GM19099 (cell line): ENCODE measurements around the gene GHR.

ENCODE experiments used
- POLR2A ChIP-seq: IDR thresholded peaks from 3 replicates; pipeline ENCODE4 v1.6.1; 2011; ENCODE audit warnings: low read depth; ENCODE audit not compliant: insufficient read length; ENCODE audit errors: extremely low read depth

Gene GHR

DNA sequence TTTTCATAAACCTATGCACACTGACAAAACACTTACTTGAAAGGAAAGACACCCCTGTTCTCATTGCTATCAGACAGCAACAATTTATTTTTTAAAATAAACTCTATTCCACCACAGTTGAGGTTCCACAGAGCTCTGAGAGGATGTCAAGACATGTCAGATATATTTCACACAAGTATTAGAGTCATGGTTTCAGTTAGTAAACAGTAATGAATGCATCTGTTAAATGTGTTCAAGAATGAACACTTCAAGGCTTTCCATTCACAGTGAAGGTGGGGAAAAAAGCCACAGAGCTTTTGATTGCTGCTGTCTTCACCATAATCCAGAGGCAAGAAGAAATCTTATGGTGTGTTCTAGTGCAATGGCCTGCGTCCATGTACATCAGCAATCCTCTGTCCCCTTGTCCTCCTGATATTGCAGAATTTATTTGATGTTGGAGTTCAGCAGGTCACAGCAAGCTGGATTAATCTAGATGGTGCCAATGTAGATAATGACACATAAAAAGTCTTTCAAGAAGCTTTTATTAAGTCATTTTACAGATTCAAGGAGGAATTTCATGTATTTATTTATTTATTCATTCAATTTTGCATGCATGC is 146.8 kb downstream of the GHR start:
- no peak for TF ChIP-seq POLR2A

DNA sequence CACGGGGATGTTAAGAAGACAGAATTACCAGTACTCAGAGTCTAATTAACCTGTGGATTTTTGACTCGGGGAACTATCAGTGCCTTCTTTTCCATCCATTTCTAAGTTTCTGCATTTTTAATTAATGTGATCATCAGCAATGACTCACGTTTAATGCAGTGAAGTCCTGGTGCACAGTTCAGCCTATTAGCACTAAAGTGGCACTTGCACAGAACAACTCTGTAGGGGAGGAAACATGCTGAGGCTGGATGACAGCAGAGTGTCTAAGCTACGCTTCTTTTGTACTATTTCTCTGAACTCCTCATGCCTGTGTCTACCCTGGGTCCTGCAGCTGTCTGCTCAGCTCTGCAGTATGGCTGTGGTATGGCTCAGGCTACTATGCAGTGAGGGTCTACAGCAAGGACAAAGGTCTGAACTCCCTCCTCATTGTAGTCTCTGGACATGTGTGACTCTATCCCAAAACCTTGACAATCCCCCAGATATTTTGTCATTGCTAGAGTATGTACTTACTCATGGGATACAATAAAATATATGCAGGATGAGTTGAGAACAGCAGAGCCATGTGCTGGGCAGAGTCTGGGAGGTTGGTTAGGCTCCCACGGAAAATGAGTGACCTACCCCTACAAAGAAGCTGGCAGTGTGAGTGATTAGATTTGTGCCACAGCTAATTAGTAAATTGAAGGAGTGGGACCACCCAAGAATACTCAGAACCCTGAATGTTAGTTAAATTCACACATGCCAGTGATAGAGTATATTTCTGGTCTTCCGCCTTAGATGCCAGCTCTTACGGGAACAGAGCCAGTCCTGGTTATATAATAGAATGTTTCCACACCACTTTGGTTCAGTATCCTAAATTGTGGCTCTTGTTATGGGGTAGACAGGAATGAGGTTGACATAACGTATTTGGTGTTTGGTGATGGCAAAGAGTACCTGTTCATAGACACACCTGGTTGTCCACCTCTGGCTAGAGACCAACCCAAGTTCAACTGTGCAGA is 148.0 kb downstream of the GHR start:
- no peak for TF ChIP-seq POLR2A

- TF ChIP-seq POLR2A = no peak
Observed at GRCh38 chr5:42572313-42572712, 149.1 kb downstream of the GHR start.

DNA sequence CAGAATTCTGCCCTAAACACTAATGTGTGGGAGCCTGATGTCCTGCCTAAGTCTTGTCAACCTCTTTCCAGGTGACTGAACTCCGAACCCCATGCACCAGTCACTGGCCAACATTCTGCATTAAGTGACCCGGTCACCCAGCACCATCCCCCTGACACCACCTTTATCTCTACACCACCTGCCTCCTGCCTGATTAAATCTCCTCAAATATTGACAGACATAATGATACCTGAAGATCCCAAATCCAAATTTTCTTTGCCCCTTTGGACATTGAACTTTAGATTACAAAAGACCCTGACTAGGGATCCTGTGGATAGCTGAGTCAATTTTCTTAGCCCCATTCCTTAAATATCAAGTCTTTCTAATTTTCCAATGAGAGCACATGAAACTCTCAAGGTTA is 150.1 kb downstream of the GHR start:
- TF ChIP-seq POLR2A = no peak

DNA sequence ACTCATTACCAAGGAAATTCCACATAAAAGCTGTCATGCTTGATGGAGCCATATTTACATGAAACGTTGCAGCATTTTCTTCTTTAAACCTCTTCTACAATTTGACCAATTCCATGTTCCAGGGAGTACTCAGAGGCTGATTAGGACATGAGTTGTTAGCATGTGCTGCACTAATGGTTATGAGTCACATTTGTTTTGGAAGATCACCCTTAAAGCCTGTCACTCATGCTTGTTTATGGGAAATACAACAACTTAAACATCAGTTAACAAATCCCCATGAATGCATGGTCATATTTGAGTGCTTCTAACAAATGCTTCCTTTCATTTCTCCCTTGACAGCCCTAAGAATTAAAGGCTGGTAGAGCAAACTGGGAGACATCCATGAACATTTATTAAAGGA is 156.1 kb downstream of the GHR start:
- no peak for TF ChIP-seq POLR2A

- no peak for TF ChIP-seq POLR2A
Observed at GRCh38 chr5:42581845-42582244, 158.6 kb downstream of the GHR start.

- no peak for TF ChIP-seq POLR2A
Observed at GRCh38 chr5:42582723-42583122, 159.5 kb downstream of the GHR start.

DNA sequence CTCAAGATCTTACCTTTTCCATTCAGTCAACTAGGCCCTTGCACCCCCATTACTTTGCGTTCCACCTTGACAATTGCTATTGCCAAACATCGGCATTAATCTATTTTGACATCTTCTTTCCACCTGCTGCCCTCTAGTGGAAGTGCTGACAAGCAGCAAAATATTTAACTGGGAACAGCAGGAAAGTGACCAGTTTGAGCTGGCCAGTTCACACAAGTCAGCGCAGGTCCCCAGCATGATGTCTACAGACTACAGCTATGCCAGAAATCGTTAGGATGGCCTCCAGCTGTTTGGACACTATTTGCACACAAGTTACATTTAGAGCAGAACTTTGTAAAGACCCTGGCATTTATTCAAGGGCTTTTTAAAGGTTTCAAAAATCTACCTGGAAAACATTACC is 160.1 kb downstream of the GHR start:
- TF ChIP-seq POLR2A = no peak

GRCh38 chr5:42586625-42587024 is 163.4 kb downstream of the GHR start:
- TF ChIP-seq POLR2A = no peak

- no peak for TF ChIP-seq POLR2A
Observed at GRCh38 chr5:42587096-42587723, 164.0 kb downstream of the GHR start.

DNA sequence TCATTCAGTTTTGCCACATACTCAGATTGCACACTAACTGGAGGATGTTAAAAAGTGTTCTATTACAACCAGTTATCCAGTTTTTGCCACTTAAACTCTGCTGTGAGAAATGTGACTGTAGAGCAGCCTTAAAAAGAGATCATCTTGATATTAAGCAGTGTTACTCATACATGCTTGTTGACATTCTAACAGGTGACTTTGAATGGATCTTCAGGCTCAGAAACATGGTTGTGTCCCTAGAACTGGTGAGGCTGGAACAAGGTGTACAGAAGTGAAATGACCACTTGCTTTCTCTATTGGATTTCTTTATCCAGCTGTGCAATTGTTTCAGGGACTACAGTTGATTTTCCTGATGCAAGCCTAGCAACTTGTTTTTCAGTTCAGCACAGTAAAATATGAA is 167.3 kb downstream of the GHR start:
- TF ChIP-seq POLR2A = no peak

GRCh38 chr5:42591015-42591414 is 167.8 kb downstream of the GHR start:
- TF ChIP-seq POLR2A = no peak

DNA sequence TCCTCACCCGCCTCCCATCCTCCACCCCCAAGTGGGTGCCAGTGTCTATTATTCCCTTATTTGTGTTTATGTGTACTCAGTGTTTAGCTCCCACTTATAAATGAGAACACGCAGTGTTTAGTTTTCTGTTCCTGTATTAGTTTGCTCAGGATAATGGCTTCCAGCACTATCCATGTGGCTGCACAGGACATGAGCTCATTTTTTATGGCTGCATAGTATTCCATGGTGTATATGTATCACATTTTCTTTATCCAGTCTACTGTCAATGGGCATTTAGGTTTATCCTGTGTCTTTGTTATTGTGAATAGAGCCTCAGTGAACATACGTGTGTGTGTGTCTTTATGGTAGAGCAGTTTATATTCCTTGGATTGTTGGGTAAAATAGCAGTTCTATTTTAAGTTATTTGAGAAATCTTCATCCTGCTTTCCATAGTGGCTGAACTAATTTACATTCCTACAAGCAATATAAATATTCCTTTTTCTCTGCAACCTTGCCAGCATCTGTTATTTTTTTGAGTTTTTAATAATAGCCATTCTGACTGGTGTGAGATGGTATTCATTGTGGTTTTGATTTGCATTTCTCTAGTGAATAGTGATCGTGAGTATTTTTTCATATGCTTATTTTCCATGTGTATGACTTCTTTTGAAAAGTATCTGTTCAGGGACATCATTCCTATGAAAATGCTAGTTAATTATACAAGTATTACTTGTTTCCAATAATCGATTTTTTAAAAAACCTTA is 169.3 kb downstream of the GHR start:
- no peak for TF ChIP-seq POLR2A

GRCh38 chr5:42593591-42593990 is 170.4 kb downstream of the GHR start:
- TF ChIP-seq POLR2A = no peak

- TF ChIP-seq POLR2A = no peak
Observed at GRCh38 chr5:42595597-42595996, 172.4 kb downstream of the GHR start.

DNA sequence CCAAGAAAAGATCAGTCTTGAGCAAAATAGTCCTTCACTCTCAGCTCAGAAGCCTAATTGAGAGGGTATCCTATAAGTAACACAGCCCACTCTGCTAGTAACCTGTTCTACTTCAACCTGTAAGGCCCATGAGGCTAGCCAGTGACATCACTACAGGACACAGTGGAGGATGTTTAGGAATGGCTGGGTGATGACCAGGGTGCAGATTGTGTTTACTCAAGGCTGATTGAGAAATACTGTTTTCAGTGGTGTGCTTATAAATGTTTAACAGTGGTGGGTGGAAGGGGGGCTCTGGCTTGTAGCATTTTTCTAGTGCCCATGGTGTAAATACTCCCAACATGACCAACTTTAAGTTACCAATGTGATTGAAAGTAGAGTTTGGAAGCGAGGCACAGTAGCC is 173.6 kb downstream of the GHR start:
- TF ChIP-seq POLR2A = no peak
